HUDEP-2 (cell line): ENCODE data around the gene ADCY6.

Source experiments
- DNase-seq, 76 experiments: peaks; one replicate each; lab custom pipeline; 2025; ENCODE audit not compliant: unreplicated experiment in 76 of 76; lab: John Stamatoyannopoulos, UW

Gene ADCY6

GRCh38 chr12:48816143-48816854 lies 27.4 kb upstream of the ADCY6 start:
- DNase-seq: no peak

GRCh38 chr12:48815126-48816110 lies 26.5 kb upstream of the ADCY6 start:
- DNase-seq: peak in 59 of 76 experiments; percentile 13 to 73 (median 54)

- peak in 68 of 76 experiments; percentile 6 to 88 (median 67) for DNase-seq
These were observed 25.6 kb upstream of the ADCY6 start for GRCh38 chr12:48814262-48815125.

GRCh38 chr12:48813465-48814261 lies 24.8 kb upstream of the ADCY6 start:
- DNase-seq: no peak

GRCh38 chr12:48812389-48812788 lies 23.5 kb upstream of the ADCY6 start:
- DNase-seq: no peak

GRCh38 chr12:48811437-48812090 lies 22.7 kb upstream of the ADCY6 start:
- DNase-seq: no peak

GRCh38 chr12:48810903-48811431 lies 22.1 kb upstream of the ADCY6 start:
- DNase-seq: no peak

- DNase-seq: no peak
These were observed 19.1 kb upstream of the ADCY6 start for GRCh38 chr12:48807981-48808380.

- DNase-seq: no peak
These were observed 14.8 kb upstream of the ADCY6 start for GRCh38 chr12:48803675-48804074.

GRCh38 chr12:48800971-48801370 lies 12.1 kb upstream of the ADCY6 start:
- DNase-seq: no peak

- no peak for DNase-seq
These were observed 11.6 kb upstream of the ADCY6 start for GRCh38 chr12:48800457-48800856.

GRCh38 chr12:48796976-48797375 lies 8.1 kb upstream of the ADCY6 start:
- no peak for DNase-seq

GRCh38 chr12:48795550-48796455 lies 6.9 kb upstream of the ADCY6 start:
- peak in 45 of 76 experiments; percentile 3 to 60 (median 22) for DNase-seq

- no peak for DNase-seq
These were observed 6.0 kb upstream of the ADCY6 start for GRCh38 chr12:48794870-48795269.

- DNase-seq: no peak
These were observed 4.8 kb upstream of the ADCY6 start for GRCh38 chr12:48793696-48794095.

GRCh38 chr12:48789858-48790326 lies 1.0 kb upstream of the ADCY6 start:
- no peak for DNase-seq

- no peak for DNase-seq
These were observed 400 bp downstream of the ADCY6 start for GRCh38 chr12:48788524-48788853.
